ENCODE results near the gene ARHGEF3.

Gene ARHGEF3

DNA sequence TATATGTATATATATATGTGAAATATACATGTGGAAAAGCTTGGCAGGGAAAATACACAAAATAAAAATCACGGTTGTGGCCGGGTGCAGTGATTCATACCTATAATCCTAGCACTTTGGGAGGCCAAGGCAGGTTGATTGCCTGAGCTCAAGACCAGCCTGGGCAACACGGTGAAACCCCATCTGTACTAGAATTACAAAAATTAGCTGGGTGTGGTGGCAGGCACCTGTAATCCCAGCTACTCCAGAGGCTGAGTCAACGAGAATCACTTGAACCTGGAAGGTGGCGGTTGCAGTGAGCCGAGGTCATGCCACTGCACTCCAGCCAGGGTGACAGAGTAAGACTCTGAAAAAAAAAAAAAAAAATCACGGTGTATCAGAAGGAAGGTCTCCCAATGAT lies 20.8 kb upstream of the ARHGEF3 start:
- no peak overlapping the region for H3K27ac ChIP-seq (ENCODE audit: insufficient read depth in 1 of 2, low read depth in 1 of 2, low read length in 2 of 2, poor library complexity in 1 of 2, severe bottlenecking in 2 of 2)
- CTCF ChIA-PET = interaction anchor here (0.6 to 16.2 kb wide), 3 partner anchors 20 to 755 kb away, joined by 3 to 139 read pairs (median 3); partner anchors contain the start of gene ARHGEF3
- no peaks in the 10 kb centered on the region for H3K36me3 ChIP-seq (ENCODE audit: control insufficient read depth in 4 of 4, insufficient read depth in 4 of 4, low read length in 3 of 4)
- H3K27me3 ChIP-seq (replicated peaks in 2 of 5; ENCODE audit: control insufficient read depth in 4 of 5, insufficient read depth in 5 of 5, low read length in 4 of 5) = no peaks in the 10 kb centered on the region
- no peaks in the 10 kb centered on the region for H3K9me3 ChIP-seq (ENCODE audit: control extremely low read depth in 1 of 5, control insufficient read depth in 4 of 5, insufficient read depth in 2 of 5, low read depth in 1 of 5, low read length in 4 of 5)
- WGBS (ENCODE audit: insufficient coverage) = 100% methylated on average over 6 of the region's 7 CpGs
- H3K4me1 ChIP-seq (ENCODE audit: control extremely low read depth in 1 of 4, control insufficient read depth in 4 of 4, insufficient read depth in 4 of 4, low read length in 3 of 4) = peaks cover 0 to 8% (median 6%) of the 10 kb centered on the region in 4 experiments
- no peak for DNase-seq
- no peak overlapping the region for H3K4me3 ChIP-seq (ENCODE audit: control insufficient read depth in 1 of 7, extremely low read depth in 1 of 7, insufficient read depth in 4 of 7, low read depth in 2 of 7, low read length in 6 of 7)
- POLR2A ChIA-PET = no interaction called here

DNA sequence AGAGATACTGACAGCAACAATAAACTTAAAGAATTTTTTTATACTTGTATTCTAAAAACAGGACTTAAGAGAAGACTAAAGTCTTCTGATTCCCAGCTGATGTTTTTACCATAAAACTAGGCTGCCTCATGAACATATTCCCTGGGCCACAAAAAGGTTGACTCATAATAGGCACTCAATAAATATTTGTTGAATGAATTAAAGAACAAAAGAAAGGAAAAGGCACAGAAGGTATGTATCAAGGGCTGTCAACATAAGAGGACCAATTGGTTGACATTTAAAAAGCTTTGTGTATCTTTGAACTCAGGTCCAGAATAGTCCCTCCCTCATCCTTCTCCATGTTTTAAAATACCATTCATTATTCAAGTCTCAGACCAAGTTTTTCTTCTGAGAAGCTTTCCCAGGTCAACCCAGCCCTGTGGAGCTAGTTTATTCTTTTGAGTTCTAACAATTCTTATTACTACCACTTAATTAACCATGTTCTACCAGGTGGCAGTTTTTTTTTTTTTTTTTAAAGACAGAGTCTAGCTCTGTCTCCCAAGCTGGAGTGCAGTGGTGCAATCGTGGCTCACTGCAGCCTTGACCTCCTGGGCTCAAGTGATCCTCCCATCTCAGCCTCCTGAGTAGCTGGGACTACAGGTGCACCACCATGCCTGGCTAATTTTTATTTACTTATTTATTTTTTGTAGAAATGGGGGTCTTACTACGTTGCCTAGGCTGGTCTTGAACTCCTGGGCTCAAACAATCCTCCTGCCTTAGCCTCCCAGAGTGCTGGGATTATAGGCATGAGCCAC lies 17.5 kb upstream of the ARHGEF3 start:
- Histone ChIP-seq H3K36me3 (ENCODE audit: control insufficient read depth in 4 of 4, insufficient read depth in 4 of 4, low read length in 3 of 4) (no peaks in the 10 kb centered on the region), H3K9me3 (ENCODE audit: control extremely low read depth in 1 of 5, control insufficient read depth in 4 of 5, insufficient read depth in 2 of 5, low read depth in 1 of 5, low read length in 4 of 5) (no peaks in the 10 kb centered on the region), H3K27ac (ENCODE audit: insufficient read depth in 1 of 2, low read depth in 1 of 2, low read length in 2 of 2, poor library complexity in 1 of 2, severe bottlenecking in 2 of 2) (no peak overlapping the region), H3K27me3 (replicated peaks in 2 of 5; ENCODE audit: control insufficient read depth in 4 of 5, insufficient read depth in 5 of 5, low read length in 4 of 5) (no peaks in the 10 kb centered on the region), H3K4me1 (ENCODE audit: control extremely low read depth in 1 of 4, control insufficient read depth in 4 of 4, insufficient read depth in 4 of 4, low read length in 3 of 4) (peaks cover 0 to 15% (median 3%) of the 10 kb centered on the region in 4 experiments), H3K4me3 (ENCODE audit: control insufficient read depth in 1 of 7, extremely low read depth in 1 of 7, insufficient read depth in 4 of 7, low read depth in 2 of 7, low read length in 6 of 7) (no peak overlapping the region)
- no peak for DNase-seq
- WGBS (ENCODE audit: insufficient coverage) = 100% methylated on average over 1 of the region's 2 CpGs
- POLR2A ChIA-PET = interaction anchor here (0.6 to 0.7 kb wide), 2 partner anchors 11 to 1910 kb away, joined by 3 to 4 read pairs; no protein-coding TSS in a partner anchor
- CTCF ChIA-PET = interaction anchor here (0.7 to 16.2 kb wide), 8 partner anchors 8 to 177 kb away, joined by 3 to 139 read pairs (median 3); partner anchors contain the start of gene ARHGEF3

DNA sequence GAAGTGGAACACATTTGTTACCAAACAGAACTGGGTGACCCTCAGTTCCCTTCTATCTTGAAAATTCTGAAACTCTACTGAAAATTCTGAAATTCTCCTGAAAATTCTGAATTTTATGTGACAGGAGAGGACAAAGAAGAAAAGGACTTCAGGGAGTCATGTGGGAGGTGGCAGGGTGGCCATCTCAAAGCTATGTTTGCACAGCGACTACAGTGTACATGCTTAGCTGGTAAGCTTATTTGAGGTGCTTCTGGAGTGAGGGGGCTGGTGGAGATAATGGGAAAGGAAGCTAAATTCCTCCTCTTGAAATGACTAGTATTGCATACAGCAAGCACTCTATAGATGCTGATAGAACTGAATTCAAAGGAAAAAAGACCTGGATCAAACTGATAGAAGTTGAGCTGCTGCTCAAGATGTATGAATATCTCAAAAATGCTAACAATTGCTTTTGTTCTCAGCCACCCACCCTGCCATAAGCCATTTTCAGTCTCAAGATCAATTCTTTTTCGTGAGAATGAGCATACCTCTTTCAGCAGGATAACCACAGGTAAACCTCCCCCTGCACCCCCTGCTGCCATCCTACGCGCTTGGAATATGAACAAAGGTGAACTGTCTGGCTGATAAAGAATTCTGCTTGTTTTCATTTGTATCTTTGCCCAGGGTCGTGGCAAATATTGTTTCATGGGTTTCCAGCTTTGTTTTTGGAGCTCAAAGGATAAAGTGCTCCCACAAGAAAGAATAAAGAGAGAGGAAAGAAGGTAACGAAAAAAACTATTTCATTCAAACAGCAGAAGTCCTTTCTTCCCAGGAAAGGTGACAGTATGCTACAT lies 16.6 kb upstream of the ARHGEF3 start:
- Histone ChIP-seq H3K27me3 (replicated peaks in 2 of 5; ENCODE audit: control insufficient read depth in 4 of 5, insufficient read depth in 5 of 5, low read length in 4 of 5) (no peaks in the 10 kb centered on the region), H3K36me3 (ENCODE audit: control insufficient read depth in 4 of 4, insufficient read depth in 4 of 4, low read length in 3 of 4) (no peaks in the 10 kb centered on the region), H3K27ac (ENCODE audit: insufficient read depth in 1 of 2, low read depth in 1 of 2, low read length in 2 of 2, poor library complexity in 1 of 2, severe bottlenecking in 2 of 2) (no peak overlapping the region), H3K9me3 (ENCODE audit: control extremely low read depth in 1 of 5, control insufficient read depth in 4 of 5, insufficient read depth in 2 of 5, low read depth in 1 of 5, low read length in 4 of 5) (no peaks in the 10 kb centered on the region), H3K4me1 (ENCODE audit: control extremely low read depth in 1 of 4, control insufficient read depth in 4 of 4, insufficient read depth in 4 of 4, low read length in 3 of 4) (peaks cover 2 to 16% (median 7%) of the 10 kb centered on the region in 4 experiments), H3K4me3 (ENCODE audit: control insufficient read depth in 1 of 7, extremely low read depth in 1 of 7, insufficient read depth in 4 of 7, low read depth in 2 of 7, low read length in 6 of 7) (no peak overlapping the region)
- WGBS (ENCODE audit: insufficient coverage) = 93% methylated on average over 5 of the region's 6 CpGs
- no peak for DNase-seq
- CTCF ChIA-PET = interaction anchor here (0.6 to 16.2 kb wide), 9 partner anchors 7 to 178 kb away, joined by 3 to 139 read pairs (median 3); partner anchors contain the start of gene ARHGEF3
- POLR2A ChIA-PET = interaction anchor here (0.6 to 0.7 kb wide), 2 partner anchors 12 to 1911 kb away, joined by 3 to 4 read pairs; no protein-coding TSS in a partner anchor

DNA sequence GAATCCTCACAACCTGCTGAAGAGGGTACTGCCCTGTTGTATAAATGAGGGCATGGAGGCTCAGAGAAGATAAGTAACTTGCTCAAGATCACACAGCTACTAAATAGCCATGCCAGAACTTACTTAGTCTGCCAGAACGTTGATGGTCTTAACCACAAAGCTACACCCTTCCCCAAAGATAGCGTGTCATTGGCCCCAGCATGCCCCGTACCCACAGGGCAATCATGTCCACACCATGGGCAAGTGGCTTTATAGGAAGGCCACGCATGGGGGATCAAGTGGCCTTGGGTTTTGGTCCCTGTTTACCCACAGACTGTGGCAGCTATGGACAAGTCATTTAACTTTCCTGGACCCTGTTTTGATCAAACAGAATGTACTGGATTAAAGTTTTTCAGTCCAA lies 15.9 kb upstream of the ARHGEF3 start:
- Histone ChIP-seq H3K27ac (ENCODE audit: insufficient read depth in 1 of 2, low read depth in 1 of 2, low read length in 2 of 2, poor library complexity in 1 of 2, severe bottlenecking in 2 of 2) (no peak overlapping the region), H3K27me3 (replicated peaks in 2 of 5; ENCODE audit: control insufficient read depth in 4 of 5, insufficient read depth in 5 of 5, low read length in 4 of 5) (no peaks in the 10 kb centered on the region), H3K4me1 (ENCODE audit: control extremely low read depth in 1 of 4, control insufficient read depth in 4 of 4, insufficient read depth in 4 of 4, low read length in 3 of 4) (peaks cover 9 to 23% (median 15%) of the 10 kb centered on the region in 4 experiments), H3K36me3 (ENCODE audit: control insufficient read depth in 4 of 4, insufficient read depth in 4 of 4, low read length in 3 of 4) (no peaks in the 10 kb centered on the region), H3K4me3 (ENCODE audit: control insufficient read depth in 1 of 7, extremely low read depth in 1 of 7, insufficient read depth in 4 of 7, low read depth in 2 of 7, low read length in 6 of 7) (no peak overlapping the region), H3K9me3 (ENCODE audit: control extremely low read depth in 1 of 5, control insufficient read depth in 4 of 5, insufficient read depth in 2 of 5, low read depth in 1 of 5, low read length in 4 of 5) (no peaks in the 10 kb centered on the region)
- ChIA-PET CTCF (interaction anchor here (1.1 to 16.2 kb wide), 6 partner anchors 8 to 179 kb away, joined by 3 to 139 read pairs (median 4); partner anchors contain the start of gene ARHGEF3), POLR2A (no interaction called here)
- no peak for DNase-seq
- WGBS (ENCODE audit: insufficient coverage) = 51% methylated on average over 4 of the region's 4 CpGs

DNA sequence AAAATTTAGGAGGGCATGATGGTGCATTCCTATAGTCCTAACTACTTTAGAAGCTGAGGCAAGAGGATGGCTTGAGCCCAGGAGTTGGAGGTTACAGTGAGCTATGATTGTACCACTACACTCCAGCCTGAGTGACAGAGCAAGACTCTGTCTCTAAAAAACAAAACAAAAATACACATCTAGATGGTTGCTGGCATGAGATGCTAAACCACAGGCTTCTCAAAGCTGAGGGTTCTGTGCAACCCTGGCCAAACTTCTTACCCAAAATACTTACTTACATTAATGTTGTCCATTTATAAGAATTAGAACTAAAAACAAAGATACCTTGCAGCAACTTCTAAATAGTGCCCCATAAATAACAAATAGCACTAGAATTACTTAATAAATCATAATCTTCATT lies 14.3 kb upstream of the ARHGEF3 start:
- ChIA-PET POLR2A (no interaction called here), CTCF (interaction anchor here (1.1 to 16.2 kb wide), 7 partner anchors 10 to 179 kb away, joined by 3 to 139 read pairs (median 4); partner anchors contain the start of gene ARHGEF3)
- no peak overlapping the region for H3K4me3 ChIP-seq (ENCODE audit: control insufficient read depth in 1 of 7, extremely low read depth in 1 of 7, insufficient read depth in 4 of 7, low read depth in 2 of 7, low read length in 6 of 7)
- H3K4me1 ChIP-seq (ENCODE audit: control extremely low read depth in 1 of 4, control insufficient read depth in 4 of 4, insufficient read depth in 4 of 4, low read length in 3 of 4) = peaks cover 16 to 38% (median 28%) of the 10 kb centered on the region in 4 experiments
- no peaks in the 10 kb centered on the region for H3K36me3 ChIP-seq (ENCODE audit: control insufficient read depth in 4 of 4, insufficient read depth in 4 of 4, low read length in 3 of 4)
- no peaks in the 10 kb centered on the region for H3K9me3 ChIP-seq (ENCODE audit: control extremely low read depth in 1 of 5, control insufficient read depth in 4 of 5, insufficient read depth in 2 of 5, low read depth in 1 of 5, low read length in 4 of 5)
- no peak overlapping the region for H3K27ac ChIP-seq (ENCODE audit: insufficient read depth in 1 of 2, low read depth in 1 of 2, low read length in 2 of 2, poor library complexity in 1 of 2, severe bottlenecking in 2 of 2)
- no peaks in the 10 kb centered on the region for H3K27me3 ChIP-seq (replicated peaks in 2 of 5; ENCODE audit: control insufficient read depth in 4 of 5, insufficient read depth in 5 of 5, low read length in 4 of 5)
- no peak for DNase-seq

DNA sequence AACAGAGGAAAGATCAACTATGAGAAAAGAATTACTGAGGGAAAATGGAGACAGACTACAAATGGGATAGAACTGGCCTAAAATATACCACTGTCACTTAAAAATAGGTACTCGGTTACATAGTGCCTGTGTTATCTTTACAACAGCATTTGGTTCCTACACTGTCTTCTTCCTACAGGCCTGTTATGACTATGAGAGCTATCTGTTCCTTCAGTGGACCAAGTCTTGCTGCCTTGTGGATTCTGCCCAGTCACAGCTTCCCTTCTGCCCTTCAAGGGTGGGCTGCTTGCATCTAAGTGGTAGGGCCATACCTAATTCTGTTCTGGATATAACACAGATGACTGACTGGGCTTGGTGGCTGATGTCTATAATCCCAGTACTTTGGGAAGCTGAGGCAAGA lies 13.8 kb upstream of the ARHGEF3 start:
- CTCF ChIA-PET = interaction anchor here (1.2 to 16.2 kb wide), 5 partner anchors 10 to 180 kb away, joined by 3 to 139 read pairs (median 4); partner anchors contain the start of gene ARHGEF3
- POLR2A ChIA-PET = no interaction called here
- Histone ChIP-seq H3K9me3 (ENCODE audit: control extremely low read depth in 1 of 5, control insufficient read depth in 4 of 5, insufficient read depth in 2 of 5, low read depth in 1 of 5, low read length in 4 of 5) (no peaks in the 10 kb centered on the region), H3K4me1 (ENCODE audit: control extremely low read depth in 1 of 4, control insufficient read depth in 4 of 4, insufficient read depth in 4 of 4, low read length in 3 of 4) (peaks cover 16 to 42% (median 30%) of the 10 kb centered on the region in 4 experiments), H3K27me3 (replicated peaks in 2 of 5; ENCODE audit: control insufficient read depth in 4 of 5, insufficient read depth in 5 of 5, low read length in 4 of 5) (no peaks in the 10 kb centered on the region), H3K27ac (ENCODE audit: insufficient read depth in 1 of 2, low read depth in 1 of 2, low read length in 2 of 2, poor library complexity in 1 of 2, severe bottlenecking in 2 of 2) (no peak overlapping the region), H3K4me3 (ENCODE audit: control insufficient read depth in 1 of 7, extremely low read depth in 1 of 7, insufficient read depth in 4 of 7, low read depth in 2 of 7, low read length in 6 of 7) (no peak overlapping the region), H3K36me3 (ENCODE audit: control insufficient read depth in 4 of 4, insufficient read depth in 4 of 4, low read length in 3 of 4) (no peaks in the 10 kb centered on the region)
- DNase-seq = peak in 2 of 3 donors; percentile 38 to 55
- WGBS (ENCODE audit: insufficient coverage) = 64% methylated on average over 1 of the region's 1 CpG
